Esophagus muscularis mucosa (tissue), 3 donors: Measurements from ENCODE around the gene LIX1L.

Experiments
- CTCF ChIP-seq, 3 experiments: fragments of 200-600 bp in 2 of 3; fragments of 450-650 bp in 1 of 3; sonication (generic) in 2 of 3; IDR thresholded peaks; one replicate each; pipeline ENCODE4 v1.5.1; 2017 to 2019; ENCODE audit warnings: antibody characterized with exemption in 3 of 3, mild to moderate bottlenecking in 2 of 3, moderate library complexity in 1 of 3
- POLR2A ChIP-seq: fragments of 450-650 bp; IDR thresholded peaks from one replicate; pipeline ENCODE4 v1.6.1; 2017; ENCODE audit warnings: antibody characterized with exemption, moderate library complexity, mild to moderate bottlenecking, low read depth
- POLR2AphosphoS5 ChIP-seq, 2 donors: sonication (generic); formaldehyde crosslinking; IDR thresholded peaks; one replicate each; pipeline ENCODE4 v1.6.1; 2017; ENCODE audit warnings: antibody characterized with exemption in 2 of 2

- TF ChIP-seq CTCF (IDR thresholded peaks at IDR 0.05) (no peak), POLR2AphosphoS5 (IDR thresholded peaks at IDR 0.05) (no peak), POLR2A (no peak)
These were observed 59.1 kb downstream of the LIX1L start for GRCh38 chr1:145898756-145899155.
